ENCODE measurements around the gene EML5. TPM values are rescaled to one million over a fixed set of nuclear protein-coding genes. Genes with fewer than 3 reads are reported as not detected.

Gene EML5
- total RNA-seq, 1 experiment from 2014 or later = 0.85 TPM

GRCh38 chr14:88562831-88563686 is 229.7 kb downstream of the EML5 start, which contains the start of gene ZC3H14 (continued):
- TF ChIP-seq ERG (CRISPR knock-in tag; IDR thresholded peaks at IDR 0.05) = no peak
- peak; percentile 96 for TF ChIP-seq E2F5 (CRISPR knock-in tag; IDR thresholded peaks at IDR 0.05)
- no peak for TF ChIP-seq NFYB (CRISPR knock-in tag; conservative IDR thresholded peaks at IDR 0.05; ENCODE audit: low read depth)
- no peak for TF ChIP-seq MXD4 (CRISPR knock-in tag; IDR thresholded peaks at IDR 0.05; ENCODE audit: borderline replicate concordance)
- TF ChIP-seq ZNF396 (CRISPR knock-in tag; IDR thresholded peaks at IDR 0.05; ENCODE audit: borderline replicate concordance) = no peak
- TF ChIP-seq ZNF671 (CRISPR knock-in tag; IDR thresholded peaks at IDR 0.05) = no peak
- peak; percentile 35; the same call in 1 of the 2 replicates for TF ChIP-seq ZNF317 (CRISPR knock-in tag; IDR thresholded peaks at IDR 0.05; ENCODE audit: borderline replicate concordance, low read depth)
- no peak; the same call in 1 of the 2 replicates for TF ChIP-seq PREB (CRISPR knock-in tag; IDR thresholded peaks at IDR 0.05; ENCODE audit: borderline replicate concordance)
- peak; percentile 77; the same call in 1 of the 2 replicates for TF ChIP-seq ATF1 (CRISPR knock-in tag; IDR thresholded peaks at IDR 0.05)
- TF ChIP-seq GTF2I (CRISPR knock-in tag; conservative IDR thresholded peaks at IDR 0.05) = no peak
- TF ChIP-seq ETV6 (CRISPR knock-in tag; IDR thresholded peaks at IDR 0.05) = peak; percentile 96
- TF ChIP-seq ESRRA (CRISPR knock-in tag; IDR thresholded peaks at IDR 0.05; ENCODE audit: borderline replicate concordance) = 0 out of 2 replicates have a peak, but pooled peaks have one; percentile 54
- TF ChIP-seq ZNF425 (CRISPR knock-in tag; conservative IDR thresholded peaks at IDR 0.05) = no peak
- no peak for TF ChIP-seq OVOL2 (CRISPR knock-in tag; IDR thresholded peaks at IDR 0.05; ENCODE audit: borderline replicate concordance)
- TF ChIP-seq ZMAT4 (CRISPR knock-in tag; IDR thresholded peaks at IDR 0.05) = no peak
- TF ChIP-seq NR2C2 (CRISPR knock-in tag; IDR thresholded peaks at IDR 0.05) = no peak
- no peak for TF ChIP-seq CREB1 (CRISPR knock-in tag; IDR thresholded peaks at IDR 0.05)
- peak; percentile 99 for TF ChIP-seq ZNF416 (CRISPR knock-in tag; IDR thresholded peaks at IDR 0.05)
- no peak for TF ChIP-seq ZNF423 (CRISPR knock-in tag; IDR thresholded peaks at IDR 0.05)
- TF ChIP-seq MLX (CRISPR knock-in tag; IDR thresholded peaks at IDR 0.05) = no peak
- TF ChIP-seq SMAD4 (CRISPR knock-in tag; IDR thresholded peaks at IDR 0.05) = no peak
- no peak for TF ChIP-seq NFE2L1 (CRISPR knock-in tag; IDR thresholded peaks at IDR 0.05)
- TF ChIP-seq TP53 (CRISPR knock-in tag; IDR thresholded peaks at IDR 0.05) = peak; percentile 81; the same call in 1 of the 2 replicates
- TF ChIP-seq NR3C1 (CRISPR knock-in tag; conservative IDR thresholded peaks at IDR 0.05; ENCODE audit: low read depth) = no peak
- peak; percentile 88 for TF ChIP-seq FOXP4 (CRISPR knock-in tag; IDR thresholded peaks at IDR 0.05)
- TF ChIP-seq IRF1 (CRISPR knock-in tag; IDR thresholded peaks at IDR 0.05) = peak; percentile 88
- TF ChIP-seq STAT6 (CRISPR knock-in tag; conservative IDR thresholded peaks at IDR 0.05; ENCODE audit: low read depth) = no peak
